ENCODE measurements around the gene TNFRSF6B.

DNA sequence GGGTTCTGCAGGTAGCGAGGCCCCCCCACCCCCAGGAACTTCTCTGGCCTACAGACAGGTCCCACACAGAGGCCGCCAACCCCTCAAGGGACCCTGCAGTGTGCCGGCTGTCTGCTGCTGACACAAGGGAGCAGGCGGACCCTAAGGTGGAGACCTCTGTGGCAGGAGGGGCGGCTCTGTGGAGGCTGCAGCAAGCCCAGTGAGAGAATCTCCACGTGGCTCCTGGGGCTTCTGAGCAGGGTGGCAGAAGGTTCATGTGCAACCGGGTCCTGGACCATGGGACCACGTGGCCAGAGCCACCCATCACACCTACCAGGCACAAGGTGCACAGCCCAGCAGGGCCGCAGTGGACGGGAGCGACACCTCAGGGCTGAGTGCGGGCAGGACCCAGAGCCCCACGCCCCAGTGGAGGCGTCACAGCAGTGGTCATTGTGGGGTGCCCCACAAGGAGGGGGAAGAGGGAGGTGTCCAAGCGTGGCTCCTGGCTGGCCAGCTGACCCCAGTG lies 7.1 kb downstream of the TNFRSF6B start:
- no peak for TF ChIP-seq CTCF (IDR thresholded peaks at IDR 0.05; ENCODE audit: insufficient read depth, low read length)
- no peak for TF ChIP-seq POLR2AphosphoS5 (IDR thresholded peaks at IDR 0.05; ENCODE audit: low read depth)
- TF ChIP-seq SPI1 (IDR thresholded peaks at IDR 0.05; ENCODE audit: borderline replicate concordance, low read depth) = no peak
